ENCODE measurements around the gene GDF2. TPM values are rescaled to one million over a fixed set of nuclear protein-coding genes. Genes with fewer than 3 reads are reported as not detected.

Gene GDF2
- total RNA-seq, 3 donors from 2014 or later (not counting 1 experiment from before 2014, with no cell fraction given): not detected

DNA sequence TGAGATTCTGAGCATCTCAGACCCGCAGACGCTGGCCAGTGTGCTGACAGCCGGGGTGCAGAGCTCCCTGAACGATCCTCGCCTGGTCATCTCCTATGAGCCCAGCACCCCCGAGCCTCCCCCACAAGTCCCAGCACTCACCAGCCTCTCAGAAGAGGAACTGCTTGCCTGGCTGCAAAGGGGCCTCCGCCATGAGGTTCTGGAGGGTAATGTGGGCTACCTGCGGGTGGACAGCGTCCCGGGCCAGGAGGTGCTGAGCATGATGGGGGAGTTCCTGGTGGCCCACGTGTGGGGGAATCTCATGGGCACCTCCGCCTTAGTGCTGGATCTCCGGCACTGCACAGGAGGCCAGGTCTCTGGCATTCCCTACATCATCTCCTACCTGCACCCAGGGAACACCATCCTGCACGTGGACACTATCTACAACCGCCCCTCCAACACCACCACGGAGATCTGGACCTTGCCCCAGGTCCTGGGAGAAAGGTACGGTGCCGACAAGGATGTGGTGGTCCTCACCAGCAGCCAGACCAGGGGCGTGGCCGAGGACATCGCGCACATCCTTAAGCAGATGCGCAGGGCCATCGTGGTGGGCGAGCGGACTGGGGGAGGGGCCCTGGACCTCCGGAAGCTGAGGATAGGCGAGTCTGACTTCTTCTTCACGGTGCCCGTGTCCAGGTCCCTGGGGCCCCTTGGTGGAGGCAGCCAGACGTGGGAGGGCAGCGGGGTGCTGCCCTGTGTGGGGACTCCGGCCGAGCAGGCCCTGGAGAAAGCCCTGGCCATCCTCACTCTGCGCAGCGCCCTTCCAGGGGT lies 26.6 kb downstream of the GDF2 start:
- WGBS (ENCODE audit: insufficient coverage): 85% methylated on average over 36 of the region's 36 CpGs
- TF ChIP-seq, protein P1, sequence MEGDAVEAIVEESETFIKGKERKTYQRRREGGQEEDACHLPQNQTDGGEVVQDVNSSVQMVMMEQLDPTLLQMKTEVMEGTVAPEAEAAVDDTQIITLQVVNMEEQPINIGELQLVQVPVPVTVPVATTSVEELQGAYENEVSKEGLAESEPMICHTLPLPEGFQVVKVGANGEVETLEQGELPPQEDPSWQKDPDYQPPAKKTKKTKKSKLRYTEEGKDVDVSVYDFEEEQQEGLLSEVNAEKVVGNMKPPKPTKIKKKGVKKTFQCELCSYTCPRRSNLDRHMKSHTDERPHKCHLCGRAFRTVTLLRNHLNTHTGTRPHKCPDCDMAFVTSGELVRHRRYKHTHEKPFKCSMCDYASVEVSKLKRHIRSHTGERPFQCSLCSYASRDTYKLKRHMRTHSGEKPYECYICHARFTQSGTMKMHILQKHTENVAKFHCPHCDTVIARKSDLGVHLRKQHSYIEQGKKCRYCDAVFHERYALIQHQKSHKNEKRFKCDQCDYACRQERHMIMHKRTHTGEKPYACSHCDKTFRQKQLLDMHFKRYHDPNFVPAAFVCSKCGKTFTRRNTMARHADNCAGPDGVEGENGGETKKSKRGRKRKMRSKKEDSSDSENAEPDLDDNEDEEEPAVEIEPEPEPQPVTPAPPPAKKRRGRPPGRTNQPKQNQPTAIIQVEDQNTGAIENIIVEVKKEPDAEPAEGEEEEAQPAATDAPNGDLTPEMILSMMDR (IDR thresholded peaks at IDR 0.05): no peak
- Histone ChIP-seq H3K27ac (ENCODE audit: low read length) (no peak overlapping the region), H3K9me3 (ENCODE audit: control insufficient read depth, insufficient read depth, low read length) (no peaks in the 10 kb centered on the region), H3K36me3 (ENCODE audit: control insufficient read depth, insufficient read depth, low read length) (no peaks in the 10 kb centered on the region), H3K4me3 (ENCODE audit: low read length) (no peak overlapping the region), H3K4me1 (ENCODE audit: control insufficient read depth, insufficient read depth, low read length) (no peaks in the 10 kb centered on the region), H3K27me3 (ENCODE audit: control insufficient read depth, insufficient read depth, low read length) (no peaks in the 10 kb centered on the region)
- peaks cover 0 to 6% of the 10 kb centered on the region in 2 donors for H3K27me3 Mint-ChIP-seq (ENCODE audit: low read depth in 2 of 2)
- DNase-seq (no peak), ATAC-seq (no peak)
- no peaks in the 10 kb centered on the region for H3K4me1 Mint-ChIP-seq
- no peak overlapping the region for H3K27ac Mint-ChIP-seq
- no peaks in the 10 kb centered on the region for H3K9me3 Mint-ChIP-seq
- intact Hi-C loops (cut with micrococcal nuclease): no loop called here
- no peak overlapping the region for H3K4me3 Mint-ChIP-seq
- H3K36me3 Mint-ChIP-seq: no peaks in the 10 kb centered on the region

DNA sequence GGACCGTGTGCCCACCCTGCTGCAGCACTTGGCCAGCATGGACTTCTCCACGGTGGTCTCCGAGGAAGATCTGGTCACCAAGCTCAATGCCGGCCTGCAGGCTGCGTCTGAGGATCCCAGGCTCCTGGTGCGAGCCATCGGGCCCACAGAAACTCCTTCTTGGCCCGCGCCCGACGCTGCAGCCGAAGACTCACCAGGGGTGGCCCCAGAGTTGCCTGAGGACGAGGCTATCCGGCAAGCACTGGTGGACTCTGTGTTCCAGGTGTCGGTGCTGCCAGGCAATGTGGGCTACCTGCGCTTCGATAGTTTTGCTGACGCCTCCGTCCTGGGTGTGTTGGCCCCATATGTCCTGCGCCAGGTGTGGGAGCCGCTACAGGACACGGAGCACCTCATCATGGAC lies 27.3 kb downstream of the GDF2 start:
- Mint-ChIP-seq H3K36me3 (no peaks in the 10 kb centered on the region), H3K9me3 (no peaks in the 10 kb centered on the region), H3K4me3 (no peak overlapping the region), H3K27me3 (ENCODE audit: low read depth in 2 of 2) (peaks cover 0 to 6% of the 10 kb centered on the region in 2 donors), H3K27ac (no peak overlapping the region), H3K4me1 (no peaks in the 10 kb centered on the region)
- DNase-seq: no peak
- 90% methylated on average over 22 of the region's 22 CpGs for WGBS (ENCODE audit: insufficient coverage)
- ATAC-seq: no peak
- TF ChIP-seq, protein P1 (IDR thresholded peaks at IDR 0.05): no peak
- Histone ChIP-seq H3K4me1 (ENCODE audit: control insufficient read depth, insufficient read depth, low read length) (no peaks in the 10 kb centered on the region), H3K9me3 (ENCODE audit: control insufficient read depth, insufficient read depth, low read length) (no peaks in the 10 kb centered on the region), H3K27ac (ENCODE audit: low read length) (no peak overlapping the region), H3K36me3 (ENCODE audit: control insufficient read depth, insufficient read depth, low read length) (no peaks in the 10 kb centered on the region), H3K27me3 (ENCODE audit: control insufficient read depth, insufficient read depth, low read length) (no peaks in the 10 kb centered on the region), H3K4me3 (ENCODE audit: low read length) (no peak overlapping the region)
- intact Hi-C loops (cut with micrococcal nuclease): no loop called here

DNA sequence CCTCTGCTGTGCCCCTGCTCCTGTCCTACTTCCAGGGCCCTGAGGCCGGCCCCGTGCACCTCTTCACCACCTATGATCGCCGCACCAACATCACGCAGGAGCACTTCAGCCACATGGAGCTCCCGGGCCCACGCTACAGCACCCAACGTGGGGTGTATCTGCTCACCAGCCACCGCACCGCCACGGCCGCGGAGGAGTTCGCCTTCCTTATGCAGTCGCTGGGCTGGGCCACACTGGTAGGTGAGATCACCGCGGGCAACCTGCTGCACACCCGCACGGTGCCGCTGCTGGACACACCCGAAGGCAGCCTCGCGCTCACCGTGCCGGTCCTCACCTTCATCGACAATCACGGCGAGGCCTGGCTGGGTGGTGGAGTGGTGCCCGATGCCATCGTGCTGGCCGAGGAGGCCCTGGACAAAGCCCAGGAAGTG lies 27.7 kb downstream of the GDF2 start:
- H3K27ac ChIP-seq (ENCODE audit: low read length): no peak overlapping the region
- Mint-ChIP-seq H3K4me3 (no peak overlapping the region), H3K27me3 (ENCODE audit: low read depth in 2 of 2) (peaks cover 0 to 6% of the 10 kb centered on the region in 2 donors), H3K4me1 (no peaks in the 10 kb centered on the region), H3K9me3 (no peaks in the 10 kb centered on the region), H3K36me3 (no peaks in the 10 kb centered on the region), H3K27ac (no peak overlapping the region)
- H3K4me3 ChIP-seq (ENCODE audit: low read length): no peak overlapping the region
- TF ChIP-seq, protein P1 (IDR thresholded peaks at IDR 0.05): no peak
- H3K36me3 ChIP-seq (ENCODE audit: control insufficient read depth, insufficient read depth, low read length): no peaks in the 10 kb centered on the region
- intact Hi-C loops (cut with micrococcal nuclease): no loop called here
- H3K9me3 ChIP-seq (ENCODE audit: control insufficient read depth, insufficient read depth, low read length): no peaks in the 10 kb centered on the region
- 94% methylated on average over 31 of the region's 31 CpGs for WGBS (ENCODE audit: insufficient coverage)
- DNase-seq (no peak), ATAC-seq (no peak)
- no peaks in the 10 kb centered on the region for H3K4me1 ChIP-seq (ENCODE audit: control insufficient read depth, insufficient read depth, low read length)
- no peaks in the 10 kb centered on the region for H3K27me3 ChIP-seq (ENCODE audit: control insufficient read depth, insufficient read depth, low read length)
